Activated CD8-positive, alpha-beta T cell treated with anti-CD3 and anti-CD28 coated beads for 36 hours (primary cell): Measurements from ENCODE around the gene RAC3. TPM values are rescaled to one million over a fixed set of nuclear protein-coding genes. Genes with fewer than 3 reads are reported as not detected.

Experiments used
- ATAC-seq: fragments of 200-7000 bp; cut with Tn5 transposase; one replicate; pipeline ENCODE4 v1.10.0; 2021; ENCODE audit warnings: mild to moderate bottlenecking, moderate library complexity
- CTCF ChIA-PET: fragments of 350-600 bp; sonication (Branson Sonifier 250); formaldehyde crosslinking; loops from one replicate; lab custom pipeline; 2021; ENCODE audit warnings: antibody characterized with exemption; lab: Charles Lee
- POLR2A ChIA-PET: fragments of 350-600 bp; sonication (Branson Sonifier 250); formaldehyde crosslinking; loops from one replicate; lab custom pipeline; 2021; ENCODE audit warnings: antibody characterized with exemption; lab: Charles Lee
- DNase-seq: peaks from one replicate; pipeline ENCODE4 v3.0.0-alpha.2; 2020
- H3K27ac Mint-ChIP-seq: one replicate; pipeline ENCODE4 v1.8.0; 2021; ENCODE audit warnings: mild to moderate bottlenecking, mixed read lengths
- H3K27me3 Mint-ChIP-seq: one replicate; pipeline ENCODE4 v1.8.0; 2021; ENCODE audit warnings: mixed read lengths
- H3K36me3 Mint-ChIP-seq: one replicate; pipeline ENCODE4 v1.8.0; 2021; ENCODE audit warnings: low read depth, mixed read lengths
- H3K4me1 Mint-ChIP-seq: one replicate; pipeline ENCODE4 v1.8.0; 2021; ENCODE audit warnings: low read depth, mixed read lengths
- H3K4me3 Mint-ChIP-seq: one replicate; pipeline ENCODE4 v1.8.0; 2021; ENCODE audit warnings: mild to moderate bottlenecking, moderate library complexity, mixed read lengths
- H3K9me3 Mint-ChIP-seq: one replicate; pipeline ENCODE4 v1.8.0; 2021; ENCODE audit warnings: mixed read lengths
- CTCF ChIP-seq: fragments of 200-600 bp; IDR thresholded peaks from one replicate; pipeline ENCODE4 v1.8.0; 2022; ENCODE audit warnings: antibody characterized with exemption, mild to moderate bottlenecking
- intact Hi-C: fragments of 100-400 bp; cut with micrococcal nuclease; formaldehyde crosslinking; loops from one replicate; pipeline ENCODE4 v1.10.0; 2022
- total RNA-seq, 2 experiments: library from RNA; stranded (reverse); gene quantifications; one replicate each; pipeline ENCODE4 v1.2.3, GENCODE V29; 2021

Gene RAC3
- total RNA-seq, 2 experiments from 2014 or later = 5.5 to 5.8 TPM

DNA sequence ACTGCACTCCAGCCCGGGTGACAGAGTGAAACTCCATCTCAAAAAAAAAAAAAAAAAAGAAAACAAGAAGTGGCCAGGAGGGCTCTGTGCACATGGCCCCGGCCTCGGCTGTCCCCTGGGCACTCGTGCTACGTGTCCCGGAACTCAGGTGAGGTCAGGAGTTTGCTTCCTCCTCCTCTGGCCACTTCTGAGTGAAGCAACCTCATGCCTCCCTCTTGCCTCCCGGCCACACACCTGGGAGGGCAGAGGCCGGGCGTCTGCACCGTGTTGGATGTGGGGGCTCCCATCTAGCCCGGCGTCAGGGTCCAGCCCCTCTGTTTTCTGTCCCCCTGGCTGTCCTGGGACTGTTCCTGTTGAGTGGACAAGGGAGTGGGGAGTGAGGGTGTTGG, 31.9 kb upstream of the RAC3 start:
- no peak for ATAC-seq
- TF ChIP-seq CTCF = no peak
- ChIA-PET CTCF (no interaction called here), POLR2A (no interaction called here)
- no peaks in the 10 kb centered on the region for H3K27me3 Mint-ChIP-seq
- no peaks in the 10 kb centered on the region for H3K9me3 Mint-ChIP-seq
- no peak overlapping the region for H3K27ac Mint-ChIP-seq
- no peaks in the 10 kb centered on the region for H3K4me1 Mint-ChIP-seq
- no peak for DNase-seq
- no peaks in the 10 kb centered on the region for H3K36me3 Mint-ChIP-seq
- no peak overlapping the region for H3K4me3 Mint-ChIP-seq
- intact Hi-C loops = no loop called here

DNA sequence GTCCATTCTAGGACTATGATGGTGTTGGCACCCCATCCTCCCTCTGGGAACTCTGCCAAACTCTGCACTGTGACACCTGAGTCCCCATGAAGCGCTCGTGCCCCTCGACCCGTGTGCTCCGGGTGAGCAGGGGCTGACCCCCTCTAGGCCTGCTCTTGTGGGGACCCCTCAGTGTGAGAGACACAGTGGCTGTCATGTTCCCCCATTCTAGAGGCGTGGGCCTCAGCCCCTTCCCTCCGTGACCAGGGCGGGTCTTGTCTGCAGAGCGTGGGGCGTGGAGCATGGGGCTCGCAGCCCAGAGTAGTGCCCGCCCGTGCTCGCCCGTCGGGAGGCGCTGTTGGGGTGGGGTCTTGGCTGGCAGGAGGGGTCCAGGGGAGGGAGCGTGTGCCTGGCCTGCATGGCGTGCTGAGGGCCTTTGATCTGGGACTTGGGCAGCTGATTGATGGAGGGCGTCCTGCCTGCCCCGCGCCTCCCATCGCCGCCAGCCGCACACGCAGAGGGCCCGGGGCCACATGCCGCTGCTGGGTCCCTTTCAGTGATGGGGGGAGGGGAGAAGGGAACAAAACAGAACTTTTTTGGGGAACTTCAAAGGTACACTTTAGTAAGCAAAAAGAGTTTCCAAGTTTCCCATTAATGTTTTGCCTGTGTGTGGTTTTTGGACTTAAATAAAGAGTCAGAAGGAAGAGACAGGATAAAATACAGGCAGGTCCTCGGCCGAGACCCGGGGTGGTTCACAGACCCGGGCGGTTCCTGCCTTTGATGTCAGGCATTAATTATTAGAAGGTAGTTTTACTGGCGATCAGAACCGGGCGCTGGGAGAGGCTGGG, 31.3 kb upstream of the RAC3 start:
- DNase-seq (no peak), ATAC-seq (no peak)
- Mint-ChIP-seq H3K4me3 (no peak overlapping the region), H3K27ac (no peak overlapping the region), H3K4me1 (no peaks in the 10 kb centered on the region), H3K27me3 (no peaks in the 10 kb centered on the region), H3K36me3 (no peaks in the 10 kb centered on the region), H3K9me3 (no peaks in the 10 kb centered on the region)
- ChIA-PET CTCF (no interaction called here), POLR2A (no interaction called here)
- no peak for TF ChIP-seq CTCF
- intact Hi-C loops = no loop called here

DNA sequence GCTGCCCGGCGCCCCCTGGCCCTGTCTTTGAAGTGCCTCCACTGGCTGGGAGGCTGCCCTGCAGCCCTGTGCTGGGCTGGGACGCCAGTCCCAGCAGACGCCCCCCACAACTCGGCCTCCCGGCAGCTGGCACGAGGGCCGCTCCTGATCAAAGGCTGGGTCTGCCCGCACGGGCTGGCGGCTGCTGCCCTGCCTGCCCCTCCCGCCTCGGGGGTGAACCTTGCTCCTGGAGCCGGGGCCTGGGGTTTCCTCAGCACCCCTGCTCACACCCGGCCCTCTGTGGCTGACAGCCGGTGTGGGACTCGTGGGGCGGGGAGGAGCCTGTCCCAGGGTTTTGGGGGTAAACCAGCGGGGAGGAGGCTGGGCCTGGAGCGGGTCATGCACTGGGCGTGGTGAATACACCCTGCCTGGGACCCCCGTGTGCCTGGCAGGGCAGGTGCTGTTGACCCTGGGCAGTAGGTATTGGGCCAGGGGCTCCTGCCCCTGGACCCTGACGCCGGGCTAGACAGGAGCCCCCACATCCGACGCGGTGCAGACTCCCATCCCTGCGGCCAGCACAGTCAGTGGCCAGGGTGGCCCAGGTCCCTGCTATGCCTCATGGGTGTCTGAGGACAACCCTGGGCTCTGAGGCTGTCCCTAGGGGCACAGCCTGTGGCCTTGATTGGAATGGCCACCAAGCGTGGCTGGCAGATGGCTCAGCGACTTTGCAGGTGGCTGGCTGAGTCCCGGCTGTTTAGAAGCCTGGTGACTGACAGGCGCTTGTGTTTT, 30.5 kb upstream of the RAC3 start:
- no peak for ATAC-seq
- no peak for TF ChIP-seq CTCF
- intact Hi-C loops = no loop called here

GRCh38 chr17:82001571-82002056, 29.9 kb upstream of the RAC3 start:
- ChIA-PET POLR2A (no interaction called here), CTCF (no interaction called here)
- H3K4me1 Mint-ChIP-seq = no peaks in the 10 kb centered on the region
- H3K9me3 Mint-ChIP-seq = no peaks in the 10 kb centered on the region
- no peak overlapping the region for H3K27ac Mint-ChIP-seq
- TF ChIP-seq CTCF = no peak
- DNase-seq (no peak), ATAC-seq (no peak)
- intact Hi-C loops = no loop called here
- no peak overlapping the region for H3K4me3 Mint-ChIP-seq
- no peaks in the 10 kb centered on the region for H3K27me3 Mint-ChIP-seq
- H3K36me3 Mint-ChIP-seq = no peaks in the 10 kb centered on the region

More for the DNA sequence above, 30.5 kb upstream of the RAC3 start:
- ChIA-PET POLR2A (no interaction called here), CTCF (no interaction called here)
- H3K4me3 Mint-ChIP-seq = no peak overlapping the region
- no peaks in the 10 kb centered on the region for H3K9me3 Mint-ChIP-seq
- DNase-seq = no peak
- no peaks in the 10 kb centered on the region for H3K36me3 Mint-ChIP-seq
- no peaks in the 10 kb centered on the region for H3K4me1 Mint-ChIP-seq
- no peaks in the 10 kb centered on the region for H3K27me3 Mint-ChIP-seq
- no peak overlapping the region for H3K27ac Mint-ChIP-seq
